HEK293 (cell line): ENCODE data around the gene PRR13.
A peak's percentile ranks its signal among the peaks of the same experiment; 100 is the strongest.

Source experiments
- CTCF ChIA-PET: fragments of 350-600 bp; formaldehyde crosslinking; extraction: SDS; loops from one replicate; lab custom pipeline; 2021; ENCODE audit warnings: antibody characterized with exemption; lab: Yijun Ruan, JAX
- POLR2A ChIA-PET: fragments of 300-600 bp; formaldehyde crosslinking; extraction: SDS; loops from one replicate; lab custom pipeline; 2020; ENCODE audit warnings: antibody characterized with exemption, inconsistent platforms; lab: Yijun Ruan, JAX
- H3K27ac ChIP-seq: fragments of 200-500 bp; sonication (Bioruptor generic); 2 replicates; pipeline ENCODE4 v1.5.1; 2014; ENCODE audit warnings: low read depth, low read length, control low read depth, inconsistent platforms; ENCODE audit errors: extremely low read depth
- H3K36me3 ChIP-seq, 2 experiments: fragments of 200-500 bp in 1 of 2; sonication (Bioruptor generic) in 1 of 2; 1 replicate in 1 of 2; 2 replicates in 1 of 2; pipeline ENCODE4 v1.5.1; 2014 to 2017; ENCODE audit warnings: inconsistent platforms in 2 of 2, low read length in 2 of 2; ENCODE audit not compliant: control insufficient read depth in 2 of 2, insufficient read depth in 1 of 2
- H3K4me1 ChIP-seq: fragments of 200-500 bp; sonication (Bioruptor generic); 2 replicates; pipeline ENCODE4 v1.5.1; 2014; ENCODE audit warnings: mild to moderate bottlenecking, low read length, inconsistent platforms; ENCODE audit not compliant: control insufficient read depth, insufficient read depth
- H3K4me3 ChIP-seq: 2 replicates; pipeline ENCODE4 v1.5.1; 2011; ENCODE audit warnings: low read depth, mild to moderate bottlenecking, control low read depth, low read length, moderate library complexity
- H3K9me3 ChIP-seq: fragments of 200-500 bp; sonication (Bioruptor generic); 2 replicates; pipeline ENCODE4 v1.5.1; 2014; ENCODE audit warnings: low read depth, low read length, inconsistent platforms; ENCODE audit not compliant: control insufficient read depth, insufficient read depth
- BCL11A ChIP-seq: fragments of 450-650 bp; formaldehyde crosslinking; IDR thresholded peaks from 2 replicates; pipeline ENCODE4 v1.5.1; 2016; ENCODE audit warnings: low read depth, missing biosample characterization, missing genetic modification characterization
- KLF7 ChIP-seq: fragments of 450-650 bp; formaldehyde crosslinking; IDR thresholded peaks from 2 replicates; pipeline ENCODE4 v1.5.1; 2016; ENCODE audit warnings: missing biosample characterization, missing genetic modification characterization, borderline replicate concordance
- KLF9 ChIP-seq: fragments of 450-650 bp; formaldehyde crosslinking; IDR thresholded peaks from 2 replicates; pipeline ENCODE4 v1.5.1; 2016; ENCODE audit warnings: missing biosample characterization, missing genetic modification characterization, low read depth
- OSR2 ChIP-seq: fragments of 450-650 bp; formaldehyde crosslinking; IDR thresholded peaks from 2 replicates; pipeline ENCODE4 v1.5.1; 2016; ENCODE audit warnings: missing biosample characterization, missing genetic modification characterization
- RBAK ChIP-seq: fragments of 450-650 bp; formaldehyde crosslinking; IDR thresholded peaks from 2 replicates; pipeline ENCODE4 v1.5.1; 2016; ENCODE audit warnings: missing biosample characterization, missing genetic modification characterization
- REPIN1 ChIP-seq: fragments of 450-650 bp; formaldehyde crosslinking; IDR thresholded peaks from 2 replicates; pipeline ENCODE4 v1.5.1; 2017; ENCODE audit warnings: missing biosample characterization, missing genetic modification characterization, low read depth
- TRIM28 ChIP-seq: IDR thresholded peaks from 2 replicates; pipeline ENCODE4 v1.6.1; 2011; ENCODE audit warnings: low read length, control low read depth, borderline replicate concordance
- ZBTB8A ChIP-seq: fragments of 450-650 bp; formaldehyde crosslinking; IDR thresholded peaks from 2 replicates; pipeline ENCODE4 v1.5.1; 2016; ENCODE audit warnings: missing biosample characterization, missing genetic modification characterization
- ZNF138 ChIP-seq: fragments of 450-650 bp; formaldehyde crosslinking; IDR thresholded peaks from 2 replicates; pipeline ENCODE4 v1.5.1; 2016; ENCODE audit warnings: missing biosample characterization, missing genetic modification characterization, borderline replicate concordance
- ZNF140 ChIP-seq: fragments of 450-650 bp; formaldehyde crosslinking; IDR thresholded peaks from 2 replicates; pipeline ENCODE4 v1.5.1; 2016; ENCODE audit warnings: missing biosample characterization, missing genetic modification characterization
- ZNF155 ChIP-seq: fragments of 450-650 bp; formaldehyde crosslinking; IDR thresholded peaks from 2 replicates; pipeline ENCODE4 v1.5.1; 2016; ENCODE audit warnings: missing biosample characterization, missing genetic modification characterization
- ZNF211 ChIP-seq: fragments of 450-650 bp; formaldehyde crosslinking; IDR thresholded peaks from 2 replicates; pipeline ENCODE4 v1.5.1; 2016; ENCODE audit warnings: low read depth, missing biosample characterization, missing genetic modification characterization
- ZNF24 ChIP-seq: fragments of 450-650 bp; formaldehyde crosslinking; IDR thresholded peaks from 2 replicates; pipeline ENCODE4 v1.5.1; 2016; ENCODE audit warnings: missing biosample characterization, missing genetic modification characterization
- ZNF248 ChIP-seq: fragments of 450-650 bp; formaldehyde crosslinking; IDR thresholded peaks from 2 replicates; pipeline ENCODE4 v1.5.1; 2017; ENCODE audit warnings: missing biosample characterization, missing genetic modification characterization
- ZNF350 ChIP-seq: fragments of 450-650 bp; formaldehyde crosslinking; IDR thresholded peaks from 2 replicates; pipeline ENCODE4 v1.5.0; 2017; ENCODE audit warnings: missing biosample characterization, mild to moderate bottlenecking, missing genetic modification characterization
- ZNF416 ChIP-seq: fragments of 450-650 bp; formaldehyde crosslinking; IDR thresholded peaks from 2 replicates; pipeline ENCODE4 v1.5.1; 2016; ENCODE audit warnings: missing biosample characterization, missing genetic modification characterization
- ZNF423 ChIP-seq: fragments of 450-650 bp; formaldehyde crosslinking; IDR thresholded peaks from 2 replicates; pipeline ENCODE4 v1.5.1; 2016; ENCODE audit warnings: missing biosample characterization, missing genetic modification characterization
- ZNF514 ChIP-seq: fragments of 450-650 bp; formaldehyde crosslinking; IDR thresholded peaks from 2 replicates; pipeline ENCODE4 v1.5.1; 2016; ENCODE audit warnings: missing biosample characterization, missing genetic modification characterization
- ZNF571 ChIP-seq: fragments of 450-650 bp; formaldehyde crosslinking; IDR thresholded peaks from 2 replicates; pipeline ENCODE4 v1.5.0; 2017; ENCODE audit warnings: missing biosample characterization, missing genetic modification characterization
- ZNF677 ChIP-seq: fragments of 450-650 bp; IDR thresholded peaks from 2 replicates; pipeline ENCODE4 v1.5.0; 2018; ENCODE audit warnings: missing biosample characterization, mild to moderate bottlenecking, missing genetic modification characterization, moderate library complexity
- ZNF701 ChIP-seq: fragments of 450-650 bp; formaldehyde crosslinking; IDR thresholded peaks from 2 replicates; pipeline ENCODE4 v1.5.1; 2016; ENCODE audit warnings: missing biosample characterization, missing genetic modification characterization
- TF ChIP-seq, protein P1 (sequence below): fragments of 450-650 bp; IDR thresholded peaks from 2 replicates; pipeline ENCODE4 v1.5.1; 2018; ENCODE audit warnings: missing biosample characterization, missing genetic modification characterization
- TF ChIP-seq, protein P2 (sequence below): fragments of 450-650 bp; formaldehyde crosslinking; IDR thresholded peaks from 2 replicates; pipeline ENCODE4 v1.5.1; 2017; ENCODE audit warnings: missing biosample characterization, missing genetic modification characterization
- TF ChIP-seq, protein P3 (sequence below): fragments of 450-650 bp; formaldehyde crosslinking; IDR thresholded peaks from 2 replicates; pipeline ENCODE4 v1.5.1; 2016; ENCODE audit warnings: missing biosample characterization, missing genetic modification characterization
- TF ChIP-seq, protein P4 (sequence below): fragments of 450-650 bp; formaldehyde crosslinking; IDR thresholded peaks from 2 replicates; pipeline ENCODE4 v1.5.1; 2016; ENCODE audit warnings: missing biosample characterization, missing genetic modification characterization
- TF ChIP-seq, protein P5 (sequence below): fragments of 450-650 bp; formaldehyde crosslinking; IDR thresholded peaks from 2 replicates; pipeline ENCODE4 v1.5.1; 2016; ENCODE audit warnings: missing biosample characterization, missing genetic modification characterization

PRR13 gene

DNA sequence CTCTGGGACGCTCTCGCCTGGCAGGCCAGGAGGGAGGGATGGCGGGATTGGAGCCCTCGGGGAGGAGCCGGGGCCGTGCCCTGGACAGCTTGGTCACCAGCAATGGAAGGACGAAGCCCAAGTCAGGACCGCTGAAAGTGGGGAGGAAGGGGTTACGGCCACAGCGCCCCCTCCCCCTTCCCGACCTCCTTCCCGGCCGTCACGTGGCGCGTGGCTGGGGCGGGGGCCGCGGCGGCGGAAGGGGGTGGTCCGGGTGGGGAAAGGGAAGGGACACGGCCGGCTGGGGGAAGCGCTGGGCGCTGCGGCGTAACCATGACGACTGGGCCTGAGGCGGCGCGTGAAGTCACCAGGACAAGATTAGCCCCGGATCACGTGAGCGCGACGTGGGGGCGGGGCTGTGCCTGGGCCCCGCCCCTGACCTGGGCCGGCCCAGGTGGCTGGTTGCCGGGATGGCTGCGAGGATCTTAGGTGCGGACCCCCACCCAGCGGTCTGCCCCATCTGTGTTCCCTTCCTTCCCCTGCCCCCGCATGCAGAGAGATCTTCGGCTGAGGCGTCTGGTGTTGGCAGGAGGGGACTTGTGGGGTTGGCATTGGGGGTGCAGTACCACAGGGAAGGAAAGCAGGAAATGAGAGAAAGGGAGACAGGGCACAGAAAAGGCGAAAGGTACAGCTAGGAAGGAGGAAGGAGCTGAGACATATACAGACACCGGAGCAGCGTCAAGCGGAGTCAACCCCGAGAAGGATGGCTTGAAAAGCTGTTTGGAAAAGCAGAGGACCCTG, 51.5 kb downstream of the PRR13 start:
- POLR2A ChIA-PET = interaction anchor here (0.6 to 2.8 kb wide), 5 partner anchors 8 to 174 kb away, joined by 3 to 27 read pairs (median 5); partner anchors contain the start of gene TARBP2
- Histone ChIP-seq H3K4me3 (peak overlapping the region; percentile 55), H3K4me1 (peaks cover 16% of the 10 kb centered on the region), H3K36me3 (peaks cover 0 to under 1% of the 10 kb centered on the region in 2 experiments; a peak in 1 of 3 replicates), H3K9me3 (no peaks in the 10 kb centered on the region), H3K27ac (peak overlapping the region; percentile 46; the same call in 1 of the 2 replicates)
- CTCF ChIA-PET = interaction anchor here (0.9 to 1.5 kb wide), 4 partner anchors 10 to 183 kb away, joined by 3 read pairs; partner anchors contain the start of gene ATP5MC2
- TF ChIP-seq, protein P1, sequence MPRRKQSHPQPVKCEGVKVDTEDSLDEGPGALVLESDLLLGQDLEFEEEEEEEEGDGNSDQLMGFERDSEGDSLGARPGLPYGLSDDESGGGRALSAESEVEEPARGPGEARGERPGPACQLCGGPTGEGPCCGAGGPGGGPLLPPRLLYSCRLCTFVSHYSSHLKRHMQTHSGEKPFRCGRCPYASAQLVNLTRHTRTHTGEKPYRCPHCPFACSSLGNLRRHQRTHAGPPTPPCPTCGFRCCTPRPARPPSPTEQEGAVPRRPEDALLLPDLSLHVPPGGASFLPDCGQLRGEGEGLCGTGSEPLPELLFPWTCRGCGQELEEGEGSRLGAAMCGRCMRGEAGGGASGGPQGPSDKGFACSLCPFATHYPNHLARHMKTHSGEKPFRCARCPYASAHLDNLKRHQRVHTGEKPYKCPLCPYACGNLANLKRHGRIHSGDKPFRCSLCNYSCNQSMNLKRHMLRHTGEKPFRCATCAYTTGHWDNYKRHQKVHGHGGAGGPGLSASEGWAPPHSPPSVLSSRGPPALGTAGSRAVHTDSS = no peak
- TF ChIP-seq ZNF701 (tag by site-specific recombination) (no peak), ZNF24 (no peak), ZNF416 (tag by site-specific recombination) (no peak), ZNF514 (tag by site-specific recombination) (no peak), ZNF350 (tag by site-specific recombination) (no peak), ZNF138 (tag by site-specific recombination) (no peak), BCL11A (tag by site-specific recombination) (no peak), OSR2 (no peak), ZNF677 (tag by site-specific recombination) (no peak), KLF9 (tag by site-specific recombination) (peak; percentile 94), ZBTB8A (tag by site-specific recombination) (no peak), ZNF571 (tag by site-specific recombination) (no peak), ZNF155 (tag by site-specific recombination) (no peak), ZNF211 (tag by site-specific recombination) (no peak), ZNF423 (tag by site-specific recombination) (no peak), ZNF248 (tag by site-specific recombination) (no peak), TRIM28 (no peak), REPIN1 (tag by site-specific recombination) (no peak), ZNF140 (tag by site-specific recombination) (no peak), RBAK (tag by site-specific recombination) (no peak), KLF7 (tag by site-specific recombination) (no peak)
- TF ChIP-seq, protein P2, sequence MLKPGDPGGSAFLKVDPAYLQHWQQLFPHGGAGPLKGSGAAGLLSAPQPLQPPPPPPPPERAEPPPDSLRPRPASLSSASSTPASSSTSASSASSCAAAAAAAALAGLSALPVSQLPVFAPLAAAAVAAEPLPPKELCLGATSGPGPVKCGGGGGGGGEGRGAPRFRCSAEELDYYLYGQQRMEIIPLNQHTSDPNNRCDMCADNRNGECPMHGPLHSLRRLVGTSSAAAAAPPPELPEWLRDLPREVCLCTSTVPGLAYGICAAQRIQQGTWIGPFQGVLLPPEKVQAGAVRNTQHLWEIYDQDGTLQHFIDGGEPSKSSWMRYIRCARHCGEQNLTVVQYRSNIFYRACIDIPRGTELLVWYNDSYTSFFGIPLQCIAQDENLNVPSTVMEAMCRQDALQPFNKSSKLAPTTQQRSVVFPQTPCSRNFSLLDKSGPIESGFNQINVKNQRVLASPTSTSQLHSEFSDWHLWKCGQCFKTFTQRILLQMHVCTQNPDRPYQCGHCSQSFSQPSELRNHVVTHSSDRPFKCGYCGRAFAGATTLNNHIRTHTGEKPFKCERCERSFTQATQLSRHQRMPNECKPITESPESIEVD (tag by site-specific recombination) = no peak
- TF ChIP-seq, protein P3, sequence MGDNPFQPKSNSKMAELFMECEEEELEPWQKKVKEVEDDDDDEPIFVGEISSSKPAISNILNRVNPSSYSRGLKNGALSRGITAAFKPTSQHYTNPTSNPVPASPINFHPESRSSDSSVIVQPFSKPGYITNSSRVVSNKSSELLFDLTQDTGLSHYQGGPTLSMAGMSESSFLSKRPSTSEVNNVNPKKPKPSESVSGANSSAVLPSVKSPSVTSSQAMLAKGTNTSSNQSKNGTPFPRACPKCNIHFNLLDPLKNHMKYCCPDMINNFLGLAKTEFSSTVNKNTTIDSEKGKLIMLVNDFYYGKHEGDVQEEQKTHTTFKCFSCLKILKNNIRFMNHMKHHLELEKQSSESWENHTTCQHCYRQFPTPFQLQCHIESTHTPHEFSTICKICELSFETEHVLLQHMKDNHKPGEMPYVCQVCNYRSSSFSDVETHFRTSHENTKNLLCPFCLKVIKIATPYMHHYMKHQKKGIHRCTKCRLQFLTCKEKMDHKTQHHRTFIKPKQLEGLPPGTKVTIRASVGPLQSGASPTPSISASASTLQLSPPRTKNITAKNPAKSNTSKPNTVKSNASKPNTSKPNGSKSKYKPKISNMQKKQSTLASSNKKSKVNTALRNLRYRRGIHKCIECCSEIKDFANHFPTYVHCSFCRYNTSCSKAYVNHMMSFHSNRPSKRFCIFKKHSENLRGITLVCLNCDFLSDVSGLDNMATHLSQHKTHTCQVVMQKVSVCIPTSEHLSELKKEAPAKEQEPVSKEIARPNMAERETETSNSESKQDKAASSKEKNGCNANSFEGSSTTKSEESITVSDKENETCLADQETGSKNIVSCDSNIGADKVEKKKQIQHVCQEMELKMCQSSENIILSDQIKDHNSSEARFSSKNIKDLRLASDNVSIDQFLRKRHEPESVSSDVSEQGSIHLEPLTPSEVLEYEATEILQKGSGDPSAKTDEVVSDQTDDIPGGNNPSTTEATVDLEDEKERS (tag by site-specific recombination) = no peak
- TF ChIP-seq, protein P4, sequence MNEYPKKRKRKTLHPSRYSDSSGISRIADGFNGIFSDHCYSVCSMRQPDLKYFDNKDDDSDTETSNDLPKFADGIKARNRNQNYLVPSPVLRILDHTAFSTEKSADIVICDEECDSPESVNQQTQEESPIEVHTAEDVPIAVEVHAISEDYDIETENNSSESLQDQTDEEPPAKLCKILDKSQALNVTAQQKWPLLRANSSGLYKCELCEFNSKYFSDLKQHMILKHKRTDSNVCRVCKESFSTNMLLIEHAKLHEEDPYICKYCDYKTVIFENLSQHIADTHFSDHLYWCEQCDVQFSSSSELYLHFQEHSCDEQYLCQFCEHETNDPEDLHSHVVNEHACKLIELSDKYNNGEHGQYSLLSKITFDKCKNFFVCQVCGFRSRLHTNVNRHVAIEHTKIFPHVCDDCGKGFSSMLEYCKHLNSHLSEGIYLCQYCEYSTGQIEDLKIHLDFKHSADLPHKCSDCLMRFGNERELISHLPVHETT (tag by site-specific recombination) = 0 out of 2 replicates have a peak, but pooled peaks have one; percentile 35
- TF ChIP-seq, protein P5, sequence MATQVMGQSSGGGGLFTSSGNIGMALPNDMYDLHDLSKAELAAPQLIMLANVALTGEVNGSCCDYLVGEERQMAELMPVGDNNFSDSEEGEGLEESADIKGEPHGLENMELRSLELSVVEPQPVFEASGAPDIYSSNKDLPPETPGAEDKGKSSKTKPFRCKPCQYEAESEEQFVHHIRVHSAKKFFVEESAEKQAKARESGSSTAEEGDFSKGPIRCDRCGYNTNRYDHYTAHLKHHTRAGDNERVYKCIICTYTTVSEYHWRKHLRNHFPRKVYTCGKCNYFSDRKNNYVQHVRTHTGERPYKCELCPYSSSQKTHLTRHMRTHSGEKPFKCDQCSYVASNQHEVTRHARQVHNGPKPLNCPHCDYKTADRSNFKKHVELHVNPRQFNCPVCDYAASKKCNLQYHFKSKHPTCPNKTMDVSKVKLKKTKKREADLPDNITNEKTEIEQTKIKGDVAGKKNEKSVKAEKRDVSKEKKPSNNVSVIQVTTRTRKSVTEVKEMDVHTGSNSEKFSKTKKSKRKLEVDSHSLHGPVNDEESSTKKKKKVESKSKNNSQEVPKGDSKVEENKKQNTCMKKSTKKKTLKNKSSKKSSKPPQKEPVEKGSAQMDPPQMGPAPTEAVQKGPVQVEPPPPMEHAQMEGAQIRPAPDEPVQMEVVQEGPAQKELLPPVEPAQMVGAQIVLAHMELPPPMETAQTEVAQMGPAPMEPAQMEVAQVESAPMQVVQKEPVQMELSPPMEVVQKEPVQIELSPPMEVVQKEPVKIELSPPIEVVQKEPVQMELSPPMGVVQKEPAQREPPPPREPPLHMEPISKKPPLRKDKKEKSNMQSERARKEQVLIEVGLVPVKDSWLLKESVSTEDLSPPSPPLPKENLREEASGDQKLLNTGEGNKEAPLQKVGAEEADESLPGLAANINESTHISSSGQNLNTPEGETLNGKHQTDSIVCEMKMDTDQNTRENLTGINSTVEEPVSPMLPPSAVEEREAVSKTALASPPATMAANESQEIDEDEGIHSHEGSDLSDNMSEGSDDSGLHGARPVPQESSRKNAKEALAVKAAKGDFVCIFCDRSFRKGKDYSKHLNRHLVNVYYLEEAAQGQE (tag by site-specific recombination) = peak; percentile 73
